WTC11 (cell line): Measurements from ENCODE around the gene CPNE4. TPM values are rescaled to one million over a fixed set of nuclear protein-coding genes. Genes with fewer than 3 reads are reported as not detected.

Experiments used
- CBFB ChIP-seq: sonication (generic); formaldehyde crosslinking; IDR thresholded peaks from 2 replicates; pipeline ENCODE4 v1.8.1; 2022; ENCODE audit warnings: mild to moderate bottlenecking, low read depth, missing genetic modification reagents
- ETV6 ChIP-seq: sonication (generic); formaldehyde crosslinking; IDR thresholded peaks from 2 replicates; pipeline ENCODE4 v1.8.1; 2022; ENCODE audit warnings: mild to moderate bottlenecking, missing genetic modification reagents
- JAZF1 ChIP-seq: fragments of 250-450 bp; sonication (Bioruptor Pico); IDR thresholded peaks from 2 replicates; pipeline ENCODE4 v1.9.0; 2021; ENCODE audit warnings: moderate library complexity, mild to moderate bottlenecking, inconsistent platforms
- NFYB ChIP-seq: sonication (generic); formaldehyde crosslinking; conservative IDR thresholded peaks from 2 replicates; pipeline ENCODE4 v1.8.0; 2022; ENCODE audit warnings: low read depth, missing genetic modification reagents
- SMAD3 ChIP-seq: sonication (generic); formaldehyde crosslinking; IDR thresholded peaks from 2 replicates; pipeline ENCODE4 v1.8.0; 2022; ENCODE audit warnings: missing genetic modification reagents, mild to moderate bottlenecking, borderline replicate concordance
- TEAD1 ChIP-seq: sonication (generic); formaldehyde crosslinking; IDR thresholded peaks from 2 replicates; pipeline ENCODE4 v1.8.0; 2022; ENCODE audit warnings: mild to moderate bottlenecking, missing genetic modification reagents
- ZNF671 ChIP-seq: fragments of 250-450 bp; sonication (Bioruptor Pico); IDR thresholded peaks from 2 replicates; pipeline ENCODE4 v1.8.0; 2021; ENCODE audit warnings: mild to moderate bottlenecking
- total RNA-seq: library from RNA; stranded (reverse); gene quantifications from 3 replicates; pipeline ENCODE4 v1.2.3, GENCODE V29; 2021
- TF ChIP-seq, protein P1 (sequence below): sonication (generic); formaldehyde crosslinking; IDR thresholded peaks from 2 replicates; pipeline ENCODE4 v1.8.0; 2022; ENCODE audit warnings: mild to moderate bottlenecking, missing genetic modification reagents
- TF ChIP-seq, protein P2 (sequence below): sonication (generic); formaldehyde crosslinking; IDR thresholded peaks from 2 replicates; pipeline ENCODE4 v1.8.0; 2022; ENCODE audit warnings: mild to moderate bottlenecking, missing genetic modification reagents
- TF ChIP-seq, protein P3 (sequence below): sonication (generic); formaldehyde crosslinking; conservative IDR thresholded peaks from 2 replicates; pipeline ENCODE4 v1.8.1; 2022; ENCODE audit warnings: mild to moderate bottlenecking, missing genetic modification reagents
- TF ChIP-seq, protein P4 (sequence below): sonication (generic); formaldehyde crosslinking; IDR thresholded peaks from 2 replicates; pipeline ENCODE4 v1.8.1; 2023; ENCODE audit warnings: mild to moderate bottlenecking, missing genetic modification reagents, borderline replicate concordance
- TF ChIP-seq, protein P5 (sequence below): sonication (generic); formaldehyde crosslinking; IDR thresholded peaks from 2 replicates; pipeline ENCODE4 v1.8.1; 2023; ENCODE audit warnings: mild to moderate bottlenecking, missing genetic modification reagents
- TF ChIP-seq, protein P6 (sequence below): sonication (generic); formaldehyde crosslinking; IDR thresholded peaks from 2 replicates; pipeline ENCODE4 v1.8.1; 2023; ENCODE audit warnings: mild to moderate bottlenecking, missing genetic modification reagents
- TF ChIP-seq, protein P7 (sequence below): sonication (generic); formaldehyde crosslinking; conservative IDR thresholded peaks from 2 replicates; pipeline ENCODE4 v1.8.1; 2023; ENCODE audit warnings: mild to moderate bottlenecking, low read depth, missing genetic modification reagents, moderate library complexity
- TF ChIP-seq, protein P8 (sequence below): sonication (generic); formaldehyde crosslinking; IDR thresholded peaks from 2 replicates; pipeline ENCODE4 v1.8.0; 2023; ENCODE audit warnings: missing genetic modification reagents, mild to moderate bottlenecking, borderline replicate concordance
- TF ChIP-seq, protein P9 (sequence below): sonication (generic); formaldehyde crosslinking; IDR thresholded peaks from 2 replicates; pipeline ENCODE4 v1.8.1; 2023; ENCODE audit warnings: mild to moderate bottlenecking, moderate library complexity, missing genetic modification reagents

CPNE4 gene
- total RNA-seq, 1 experiment from 2014 or later = 2.4 TPM

DNA sequence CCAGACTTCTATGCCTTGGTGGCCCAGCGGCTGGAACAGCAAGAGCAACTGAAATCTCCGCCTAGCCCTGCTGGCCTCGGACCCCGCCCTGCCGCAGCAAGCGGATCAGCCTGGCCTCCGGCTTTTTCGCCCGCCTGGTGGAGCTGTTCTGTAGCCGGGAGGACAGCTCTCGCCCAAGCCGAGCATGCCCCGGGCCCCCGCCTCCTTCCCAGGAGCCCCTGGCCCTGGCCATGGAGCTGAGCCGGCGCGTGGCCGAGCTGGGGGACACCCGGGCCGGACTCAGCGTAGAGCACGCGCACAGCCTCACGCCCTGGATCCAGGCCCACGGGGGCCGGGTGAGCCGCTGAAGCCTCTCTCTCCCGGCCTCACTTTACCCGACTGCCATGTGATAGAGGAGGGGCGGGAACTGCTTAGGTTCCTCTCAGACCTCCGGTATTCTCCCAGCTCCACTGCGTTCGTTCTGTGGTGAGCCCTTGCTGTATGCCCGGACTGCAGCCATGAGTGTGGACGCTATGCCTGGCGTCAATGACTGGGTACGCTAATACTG is 507.9 kb downstream of the CPNE4 start (continued):
- TF ChIP-seq, protein P1, sequence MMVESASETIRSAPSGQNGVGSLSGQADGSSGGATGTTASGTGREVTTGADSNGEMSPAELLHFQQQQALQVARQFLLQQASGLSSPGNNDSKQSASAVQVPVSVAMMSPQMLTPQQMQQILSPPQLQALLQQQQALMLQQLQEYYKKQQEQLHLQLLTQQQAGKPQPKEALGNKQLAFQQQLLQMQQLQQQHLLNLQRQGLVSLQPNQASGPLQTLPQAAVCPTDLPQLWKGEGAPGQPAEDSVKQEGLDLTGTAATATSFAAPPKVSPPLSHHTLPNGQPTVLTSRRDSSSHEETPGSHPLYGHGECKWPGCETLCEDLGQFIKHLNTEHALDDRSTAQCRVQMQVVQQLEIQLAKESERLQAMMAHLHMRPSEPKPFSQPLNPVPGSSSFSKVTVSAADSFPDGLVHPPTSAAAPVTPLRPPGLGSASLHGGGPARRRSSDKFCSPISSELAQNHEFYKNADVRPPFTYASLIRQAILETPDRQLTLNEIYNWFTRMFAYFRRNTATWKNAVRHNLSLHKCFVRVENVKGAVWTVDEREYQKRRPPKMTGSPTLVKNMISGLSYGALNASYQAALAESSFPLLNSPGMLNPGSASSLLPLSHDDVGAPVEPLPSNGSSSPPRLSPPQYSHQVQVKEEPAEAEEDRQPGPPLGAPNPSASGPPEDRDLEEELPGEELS (CRISPR knock-in tag) = peak; percentile 68
- TF ChIP-seq, protein P2, sequence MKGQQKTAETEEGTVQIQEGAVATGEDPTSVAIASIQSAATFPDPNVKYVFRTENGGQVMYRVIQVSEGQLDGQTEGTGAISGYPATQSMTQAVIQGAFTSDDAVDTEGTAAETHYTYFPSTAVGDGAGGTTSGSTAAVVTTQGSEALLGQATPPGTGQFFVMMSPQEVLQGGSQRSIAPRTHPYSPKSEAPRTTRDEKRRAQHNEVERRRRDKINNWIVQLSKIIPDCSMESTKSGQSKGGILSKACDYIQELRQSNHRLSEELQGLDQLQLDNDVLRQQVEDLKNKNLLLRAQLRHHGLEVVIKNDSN = no peak; the same call in 1 of the 2 replicates
- TF ChIP-seq, protein P3, sequence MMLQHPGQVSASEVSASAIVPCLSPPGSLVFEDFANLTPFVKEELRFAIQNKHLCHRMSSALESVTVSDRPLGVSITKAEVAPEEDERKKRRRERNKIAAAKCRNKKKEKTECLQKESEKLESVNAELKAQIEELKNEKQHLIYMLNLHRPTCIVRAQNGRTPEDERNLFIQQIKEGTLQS = no peak
- TF ChIP-seq, protein P4, sequence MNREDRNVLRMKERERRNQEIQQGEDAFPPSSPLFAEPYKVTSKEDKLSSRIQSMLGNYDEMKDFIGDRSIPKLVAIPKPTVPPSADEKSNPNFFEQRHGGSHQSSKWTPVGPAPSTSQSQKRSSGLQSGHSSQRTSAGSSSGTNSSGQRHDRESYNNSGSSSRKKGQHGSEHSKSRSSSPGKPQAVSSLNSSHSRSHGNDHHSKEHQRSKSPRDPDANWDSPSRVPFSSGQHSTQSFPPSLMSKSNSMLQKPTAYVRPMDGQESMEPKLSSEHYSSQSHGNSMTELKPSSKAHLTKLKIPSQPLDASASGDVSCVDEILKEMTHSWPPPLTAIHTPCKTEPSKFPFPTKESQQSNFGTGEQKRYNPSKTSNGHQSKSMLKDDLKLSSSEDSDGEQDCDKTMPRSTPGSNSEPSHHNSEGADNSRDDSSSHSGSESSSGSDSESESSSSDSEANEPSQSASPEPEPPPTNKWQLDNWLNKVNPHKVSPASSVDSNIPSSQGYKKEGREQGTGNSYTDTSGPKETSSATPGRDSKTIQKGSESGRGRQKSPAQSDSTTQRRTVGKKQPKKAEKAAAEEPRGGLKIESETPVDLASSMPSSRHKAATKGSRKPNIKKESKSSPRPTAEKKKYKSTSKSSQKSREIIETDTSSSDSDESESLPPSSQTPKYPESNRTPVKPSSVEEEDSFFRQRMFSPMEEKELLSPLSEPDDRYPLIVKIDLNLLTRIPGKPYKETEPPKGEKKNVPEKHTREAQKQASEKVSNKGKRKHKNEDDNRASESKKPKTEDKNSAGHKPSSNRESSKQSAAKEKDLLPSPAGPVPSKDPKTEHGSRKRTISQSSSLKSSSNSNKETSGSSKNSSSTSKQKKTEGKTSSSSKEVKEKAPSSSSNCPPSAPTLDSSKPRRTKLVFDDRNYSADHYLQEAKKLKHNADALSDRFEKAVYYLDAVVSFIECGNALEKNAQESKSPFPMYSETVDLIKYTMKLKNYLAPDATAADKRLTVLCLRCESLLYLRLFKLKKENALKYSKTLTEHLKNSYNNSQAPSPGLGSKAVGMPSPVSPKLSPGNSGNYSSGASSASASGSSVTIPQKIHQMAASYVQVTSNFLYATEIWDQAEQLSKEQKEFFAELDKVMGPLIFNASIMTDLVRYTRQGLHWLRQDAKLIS (CRISPR knock-in tag) = 0 out of 2 replicates have a peak, but pooled peaks have one; percentile 35
- TF ChIP-seq SMAD3 (CRISPR knock-in tag) = no peak
- TF ChIP-seq JAZF1 (CRISPR knock-in tag) = no peak
- TF ChIP-seq, protein P5, sequence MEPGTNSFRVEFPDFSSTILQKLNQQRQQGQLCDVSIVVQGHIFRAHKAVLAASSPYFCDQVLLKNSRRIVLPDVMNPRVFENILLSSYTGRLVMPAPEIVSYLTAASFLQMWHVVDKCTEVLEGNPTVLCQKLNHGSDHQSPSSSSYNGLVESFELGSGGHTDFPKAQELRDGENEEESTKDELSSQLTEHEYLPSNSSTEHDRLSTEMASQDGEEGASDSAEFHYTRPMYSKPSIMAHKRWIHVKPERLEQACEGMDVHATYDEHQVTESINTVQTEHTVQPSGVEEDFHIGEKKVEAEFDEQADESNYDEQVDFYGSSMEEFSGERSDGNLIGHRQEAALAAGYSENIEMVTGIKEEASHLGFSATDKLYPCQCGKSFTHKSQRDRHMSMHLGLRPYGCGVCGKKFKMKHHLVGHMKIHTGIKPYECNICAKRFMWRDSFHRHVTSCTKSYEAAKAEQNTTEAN (CRISPR knock-in tag) = 0 out of 2 replicates have a peak, but pooled peaks have one; percentile 3
- TF ChIP-seq ZNF671 (CRISPR knock-in tag) = no peak
- 0 out of 2 replicates have a peak, but pooled peaks have one; percentile 42 for TF ChIP-seq CBFB
- TF ChIP-seq ETV6 (CRISPR knock-in tag) = peak; percentile 52
- TF ChIP-seq NFYB = no peak
- no peak for TF ChIP-seq TEAD1 (CRISPR knock-in tag)
- TF ChIP-seq, protein P6, sequence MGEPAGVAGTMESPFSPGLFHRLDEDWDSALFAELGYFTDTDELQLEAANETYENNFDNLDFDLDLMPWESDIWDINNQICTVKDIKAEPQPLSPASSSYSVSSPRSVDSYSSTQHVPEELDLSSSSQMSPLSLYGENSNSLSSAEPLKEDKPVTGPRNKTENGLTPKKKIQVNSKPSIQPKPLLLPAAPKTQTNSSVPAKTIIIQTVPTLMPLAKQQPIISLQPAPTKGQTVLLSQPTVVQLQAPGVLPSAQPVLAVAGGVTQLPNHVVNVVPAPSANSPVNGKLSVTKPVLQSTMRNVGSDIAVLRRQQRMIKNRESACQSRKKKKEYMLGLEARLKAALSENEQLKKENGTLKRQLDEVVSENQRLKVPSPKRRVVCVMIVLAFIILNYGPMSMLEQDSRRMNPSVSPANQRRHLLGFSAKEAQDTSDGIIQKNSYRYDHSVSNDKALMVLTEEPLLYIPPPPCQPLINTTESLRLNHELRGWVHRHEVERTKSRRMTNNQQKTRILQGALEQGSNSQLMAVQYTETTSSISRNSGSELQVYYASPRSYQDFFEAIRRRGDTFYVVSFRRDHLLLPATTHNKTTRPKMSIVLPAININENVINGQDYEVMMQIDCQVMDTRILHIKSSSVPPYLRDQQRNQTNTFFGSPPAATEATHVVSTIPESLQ (CRISPR knock-in tag) = no peak
- TF ChIP-seq, protein P7, sequence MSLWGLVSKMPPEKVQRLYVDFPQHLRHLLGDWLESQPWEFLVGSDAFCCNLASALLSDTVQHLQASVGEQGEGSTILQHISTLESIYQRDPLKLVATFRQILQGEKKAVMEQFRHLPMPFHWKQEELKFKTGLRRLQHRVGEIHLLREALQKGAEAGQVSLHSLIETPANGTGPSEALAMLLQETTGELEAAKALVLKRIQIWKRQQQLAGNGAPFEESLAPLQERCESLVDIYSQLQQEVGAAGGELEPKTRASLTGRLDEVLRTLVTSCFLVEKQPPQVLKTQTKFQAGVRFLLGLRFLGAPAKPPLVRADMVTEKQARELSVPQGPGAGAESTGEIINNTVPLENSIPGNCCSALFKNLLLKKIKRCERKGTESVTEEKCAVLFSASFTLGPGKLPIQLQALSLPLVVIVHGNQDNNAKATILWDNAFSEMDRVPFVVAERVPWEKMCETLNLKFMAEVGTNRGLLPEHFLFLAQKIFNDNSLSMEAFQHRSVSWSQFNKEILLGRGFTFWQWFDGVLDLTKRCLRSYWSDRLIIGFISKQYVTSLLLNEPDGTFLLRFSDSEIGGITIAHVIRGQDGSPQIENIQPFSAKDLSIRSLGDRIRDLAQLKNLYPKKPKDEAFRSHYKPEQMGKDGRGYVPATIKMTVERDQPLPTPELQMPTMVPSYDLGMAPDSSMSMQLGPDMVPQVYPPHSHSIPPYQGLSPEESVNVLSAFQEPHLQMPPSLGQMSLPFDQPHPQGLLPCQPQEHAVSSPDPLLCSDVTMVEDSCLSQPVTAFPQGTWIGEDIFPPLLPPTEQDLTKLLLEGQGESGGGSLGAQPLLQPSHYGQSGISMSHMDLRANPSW = no peak
- TF ChIP-seq, protein P8, sequence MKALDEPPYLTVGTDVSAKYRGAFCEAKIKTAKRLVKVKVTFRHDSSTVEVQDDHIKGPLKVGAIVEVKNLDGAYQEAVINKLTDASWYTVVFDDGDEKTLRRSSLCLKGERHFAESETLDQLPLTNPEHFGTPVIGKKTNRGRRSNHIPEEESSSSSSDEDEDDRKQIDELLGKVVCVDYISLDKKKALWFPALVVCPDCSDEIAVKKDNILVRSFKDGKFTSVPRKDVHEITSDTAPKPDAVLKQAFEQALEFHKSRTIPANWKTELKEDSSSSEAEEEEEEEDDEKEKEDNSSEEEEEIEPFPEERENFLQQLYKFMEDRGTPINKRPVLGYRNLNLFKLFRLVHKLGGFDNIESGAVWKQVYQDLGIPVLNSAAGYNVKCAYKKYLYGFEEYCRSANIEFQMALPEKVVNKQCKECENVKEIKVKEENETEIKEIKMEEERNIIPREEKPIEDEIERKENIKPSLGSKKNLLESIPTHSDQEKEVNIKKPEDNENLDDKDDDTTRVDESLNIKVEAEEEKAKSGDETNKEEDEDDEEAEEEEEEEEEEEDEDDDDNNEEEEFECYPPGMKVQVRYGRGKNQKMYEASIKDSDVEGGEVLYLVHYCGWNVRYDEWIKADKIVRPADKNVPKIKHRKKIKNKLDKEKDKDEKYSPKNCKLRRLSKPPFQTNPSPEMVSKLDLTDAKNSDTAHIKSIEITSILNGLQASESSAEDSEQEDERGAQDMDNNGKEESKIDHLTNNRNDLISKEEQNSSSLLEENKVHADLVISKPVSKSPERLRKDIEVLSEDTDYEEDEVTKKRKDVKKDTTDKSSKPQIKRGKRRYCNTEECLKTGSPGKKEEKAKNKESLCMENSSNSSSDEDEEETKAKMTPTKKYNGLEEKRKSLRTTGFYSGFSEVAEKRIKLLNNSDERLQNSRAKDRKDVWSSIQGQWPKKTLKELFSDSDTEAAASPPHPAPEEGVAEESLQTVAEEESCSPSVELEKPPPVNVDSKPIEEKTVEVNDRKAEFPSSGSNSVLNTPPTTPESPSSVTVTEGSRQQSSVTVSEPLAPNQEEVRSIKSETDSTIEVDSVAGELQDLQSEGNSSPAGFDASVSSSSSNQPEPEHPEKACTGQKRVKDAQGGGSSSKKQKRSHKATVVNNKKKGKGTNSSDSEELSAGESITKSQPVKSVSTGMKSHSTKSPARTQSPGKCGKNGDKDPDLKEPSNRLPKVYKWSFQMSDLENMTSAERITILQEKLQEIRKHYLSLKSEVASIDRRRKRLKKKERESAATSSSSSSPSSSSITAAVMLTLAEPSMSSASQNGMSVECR (CRISPR knock-in tag) = peak; percentile 11; the same call in 1 of the 2 replicates
- TF ChIP-seq, protein P9, sequence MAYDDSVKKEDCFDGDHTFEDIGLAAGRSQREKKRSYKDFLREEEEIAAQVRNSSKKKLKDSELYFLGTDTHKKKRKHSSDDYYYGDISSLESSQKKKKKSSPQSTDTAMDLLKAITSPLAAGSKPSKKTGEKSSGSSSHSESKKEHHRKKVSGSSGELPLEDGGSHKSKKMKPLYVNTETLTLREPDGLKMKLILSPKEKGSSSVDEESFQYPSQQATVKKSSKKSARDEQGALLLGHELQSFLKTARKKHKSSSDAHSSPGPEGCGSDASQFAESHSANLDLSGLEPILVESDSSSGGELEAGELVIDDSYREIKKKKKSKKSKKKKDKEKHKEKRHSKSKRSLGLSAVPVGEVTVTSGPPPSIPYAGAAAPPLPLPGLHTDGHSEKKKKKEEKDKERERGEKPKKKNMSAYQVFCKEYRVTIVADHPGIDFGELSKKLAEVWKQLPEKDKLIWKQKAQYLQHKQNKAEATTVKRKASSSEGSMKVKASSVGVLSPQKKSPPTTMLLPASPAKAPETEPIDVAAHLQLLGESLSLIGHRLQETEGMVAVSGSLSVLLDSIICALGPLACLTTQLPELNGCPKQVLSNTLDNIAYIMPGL = peak; percentile 76; the same call in 1 of the 2 replicates
